GM21515 (cell line): Measurements from ENCODE around the gene SDK1.
"Not testable (repeated sequence)": the region's sequence is repeated elsewhere in the genome, so short reads cannot be mapped to it uniquely, and the experiment has no call there.

Experiments
- ATAC-seq: cut with Tn5 transposase; IDR thresholded peaks from one replicate; pipeline ENCODE4 v1.9.1; 2021; ENCODE audit not compliant: unreplicated experiment

Gene SDK1

GRCh38 chr7:4314316-4314715 is 1013.3 kb downstream of the SDK1 start:
- ATAC-seq, result not testable (repeated sequence)
